Type B pancreatic cell (in vitro differentiated cells): ENCODE measurements around the gene IL16. TPM values are rescaled to one million over a fixed set of nuclear protein-coding genes. Genes with fewer than 3 reads are reported as not detected.

Experiments
- DNase-seq: peaks from one replicate; pipeline ENCODE4 v3.0.0; 2021; ENCODE audit warnings: mixed read lengths; ENCODE audit not compliant: unreplicated experiment; ENCODE audit errors: extremely low spot score
- H3K27ac Mint-ChIP-seq: 2 replicates; pipeline ENCODE4 v1.8.0; 2021; ENCODE audit warnings: mild to moderate bottlenecking, mixed read lengths
- H3K27me3 Mint-ChIP-seq: 2 replicates; pipeline ENCODE4 v1.8.0; 2021; ENCODE audit warnings: mixed read lengths
- H3K36me3 Mint-ChIP-seq: 2 replicates; pipeline ENCODE4 v1.8.0; 2021; ENCODE audit warnings: mixed read lengths
- H3K4me1 Mint-ChIP-seq: one replicate; pipeline ENCODE4 v1.8.0; 2021; ENCODE audit warnings: mixed read lengths; ENCODE audit not compliant: unreplicated experiment
- H3K4me3 Mint-ChIP-seq: 2 replicates; pipeline ENCODE4 v1.8.0; 2021; ENCODE audit warnings: mild to moderate bottlenecking, mixed read lengths
- H3K9me3 Mint-ChIP-seq: 2 replicates; pipeline ENCODE4 v1.8.0; 2021; ENCODE audit warnings: mixed read lengths
- CTCF ChIP-seq: fragments of 200-600 bp; sonication (generic); conservative IDR thresholded peaks from 2 replicates; pipeline ENCODE4 v1.5.0; 2021; ENCODE audit warnings: antibody characterized with exemption, mild to moderate bottlenecking
- total RNA-seq: library from RNA; stranded (reverse); gene quantifications from 2 replicates; pipeline ENCODE4 v1.2.1, GENCODE V29; 2021; ENCODE audit warnings: low replicate concordance

Gene IL16
- total RNA-seq, 1 donor from 2014 or later: 0.14 TPM

- no peaks in the 10 kb centered on the region for H3K4me1 Mint-ChIP-seq
- TF ChIP-seq CTCF: no peak
- no peaks in the 10 kb centered on the region for H3K36me3 Mint-ChIP-seq
- H3K27ac Mint-ChIP-seq: no peak overlapping the region
- DNase-seq: no peak
- no peak overlapping the region for H3K4me3 Mint-ChIP-seq
- H3K9me3 Mint-ChIP-seq: no peaks in the 10 kb centered on the region
- H3K27me3 Mint-ChIP-seq: peaks cover 10% of the 10 kb centered on the region
Measured at GRCh38 chr15:81229586-81229985, 32.9 kb downstream of the IL16 start.

GRCh38 chr15:81235276-81236123 lies 38.8 kb downstream of the IL16 start:
- Mint-ChIP-seq H3K4me3 (no peak overlapping the region), H3K27me3 (no peaks in the 10 kb centered on the region), H3K4me1 (no peaks in the 10 kb centered on the region), H3K9me3 (no peaks in the 10 kb centered on the region), H3K27ac (no peak overlapping the region), H3K36me3 (no peaks in the 10 kb centered on the region)
- no peak for DNase-seq
- TF ChIP-seq CTCF: no peak

GRCh38 chr15:81239190-81239589 lies 42.5 kb downstream of the IL16 start:
- TF ChIP-seq CTCF: no peak
- Mint-ChIP-seq H3K4me3 (no peak overlapping the region), H3K27me3 (no peaks in the 10 kb centered on the region), H3K9me3 (peaks cover 9% of the 10 kb centered on the region), H3K36me3 (no peaks in the 10 kb centered on the region), H3K27ac (no peak overlapping the region), H3K4me1 (no peaks in the 10 kb centered on the region)
- DNase-seq: no peak

- no peak for TF ChIP-seq CTCF
- Mint-ChIP-seq H3K27me3 (no peaks in the 10 kb centered on the region), H3K4me1 (no peaks in the 10 kb centered on the region), H3K36me3 (no peaks in the 10 kb centered on the region), H3K9me3 (peaks cover 18% of the 10 kb centered on the region), H3K27ac (no peak overlapping the region), H3K4me3 (no peak overlapping the region)
- no peak for DNase-seq
Measured at GRCh38 chr15:81242778-81243177, 46.1 kb downstream of the IL16 start.

GRCh38 chr15:81244306-81244705 lies 47.6 kb downstream of the IL16 start:
- Mint-ChIP-seq H3K36me3 (no peaks in the 10 kb centered on the region), H3K9me3 (peaks cover 18% of the 10 kb centered on the region), H3K4me1 (no peaks in the 10 kb centered on the region), H3K27ac (no peak overlapping the region), H3K27me3 (peaks cover under 1% of the 10 kb centered on the region), H3K4me3 (no peak overlapping the region)
- no peak for TF ChIP-seq CTCF
- no peak for DNase-seq
